SK-N-SH treated with all-trans-retinoic acid at 6 μM for 48 hours (cell line): Measurements from ENCODE around the gene FBXW11.

Experiments
- ATAC-seq: fragments of 200-7000 bp; cut with Tn5 transposase; 3 replicates; pipeline ENCODE4 v1.9.1; 2020; ENCODE audit warnings: mild to moderate bottlenecking, moderate library complexity
- ARNTL ChIP-seq: fragments of 450-650 bp; formaldehyde crosslinking; IDR thresholded peaks from 2 replicates; pipeline ENCODE4 v1.5.0; 2020; ENCODE audit warnings: low read depth, mild to moderate bottlenecking, moderate library complexity, borderline replicate concordance
- BACH2 ChIP-seq: fragments of 250-450 bp; sonication (Bioruptor Pico); IDR thresholded peaks from 2 replicates; pipeline ENCODE4 v1.9.0; 2021; ENCODE audit warnings: mild to moderate bottlenecking, borderline replicate concordance
- CSDC2 ChIP-seq: fragments of 250-450 bp; sonication (Bioruptor Pico); IDR thresholded peaks from 2 replicates; pipeline ENCODE4 v1.5.0; 2020; ENCODE audit warnings: mild to moderate bottlenecking, moderate library complexity
- GLIS3 ChIP-seq: fragments of 250-450 bp; sonication (Bioruptor Pico); IDR thresholded peaks from 2 replicates; pipeline ENCODE4 v1.5.0; 2020; ENCODE audit warnings: mild to moderate bottlenecking, moderate library complexity
- ISL1 ChIP-seq: fragments of 250-450 bp; sonication (Bioruptor Pico); IDR thresholded peaks from 2 replicates; pipeline ENCODE4 v2.1.2; 2022; ENCODE audit warnings: mild to moderate bottlenecking, moderate library complexity
- OSR1 ChIP-seq: fragments of 250-450 bp; sonication (Bioruptor Pico); IDR thresholded peaks from 2 replicates; pipeline ENCODE4 v1.8.0; 2022; ENCODE audit warnings: moderate library complexity, mild to moderate bottlenecking, inconsistent platforms
- PPARA ChIP-seq: fragments of 250-450 bp; sonication (Bioruptor Pico); IDR thresholded peaks from 2 replicates; pipeline ENCODE4 v1.5.0; 2020; ENCODE audit warnings: mild to moderate bottlenecking, borderline replicate concordance
- RARB ChIP-seq: fragments of 250-450 bp; sonication (Bioruptor Pico); IDR thresholded peaks from 2 replicates; pipeline ENCODE4 v1.8.0; 2021; ENCODE audit warnings: mild to moderate bottlenecking, moderate library complexity
- TCF4 ChIP-seq: fragments of 250-450 bp; sonication (Bioruptor Pico); IDR thresholded peaks from 2 replicates; pipeline ENCODE4 v1.8.0; 2021; ENCODE audit warnings: mild to moderate bottlenecking, moderate library complexity, borderline replicate concordance
- TOX ChIP-seq: fragments of 250-450 bp; sonication (Bioruptor Pico); IDR thresholded peaks from 2 replicates; pipeline ENCODE4 v1.8.0; 2021; ENCODE audit warnings: mild to moderate bottlenecking, moderate library complexity, borderline replicate concordance
- ZC3H10 ChIP-seq: fragments of 250-450 bp; sonication (Bioruptor Pico); IDR thresholded peaks from 2 replicates; pipeline ENCODE4 v1.5.1; 2021; ENCODE audit warnings: mild to moderate bottlenecking, moderate library complexity
- ZFP3 ChIP-seq: fragments of 250-450 bp; sonication (Bioruptor Pico); IDR thresholded peaks from 2 replicates; pipeline ENCODE4 v1.5.0; 2020; ENCODE audit warnings: mild to moderate bottlenecking, moderate library complexity
- ZFP30 ChIP-seq: fragments of 450-650 bp; formaldehyde crosslinking; IDR thresholded peaks from 2 replicates; pipeline ENCODE4 v1.5.0; 2022; ENCODE audit warnings: mild to moderate bottlenecking, moderate library complexity
- ZNF565 ChIP-seq: fragments of 450-650 bp; formaldehyde crosslinking; conservative IDR thresholded peaks from 2 replicates; pipeline ENCODE4 v1.5.0; 2020; ENCODE audit warnings: low read depth, mild to moderate bottlenecking, moderate library complexity
- ZNF70 ChIP-seq: fragments of 450-650 bp; formaldehyde crosslinking; IDR thresholded peaks from 2 replicates; pipeline ENCODE4 v1.5.0; 2020; ENCODE audit warnings: mild to moderate bottlenecking, moderate library complexity
- ZNF8 ChIP-seq: fragments of 450-650 bp; formaldehyde crosslinking; IDR thresholded peaks from 2 replicates; pipeline ENCODE4 v1.5.0; 2020; ENCODE audit warnings: mild to moderate bottlenecking, moderate library complexity
- TF ChIP-seq, protein P1 (sequence below): fragments of 250-450 bp; sonication (Bioruptor Pico); IDR thresholded peaks from 2 replicates; pipeline ENCODE4 v1.5.0; 2020; ENCODE audit warnings: mild to moderate bottlenecking, moderate library complexity
- TF ChIP-seq, protein P2 (sequence below): fragments of 250-450 bp; sonication (Bioruptor Pico); IDR thresholded peaks from 2 replicates; pipeline ENCODE4 v1.8.0; 2020; ENCODE audit warnings: mild to moderate bottlenecking, moderate library complexity, borderline replicate concordance
- TF ChIP-seq, protein P3 (sequence below): fragments of 250-450 bp; sonication (Bioruptor Pico); IDR thresholded peaks from 2 replicates; pipeline ENCODE4 v1.8.0; 2021; ENCODE audit warnings: low read depth, mild to moderate bottlenecking, moderate library complexity, borderline replicate concordance
- TF ChIP-seq, protein P4 (sequence below): fragments of 250-450 bp; sonication (Bioruptor Pico); IDR thresholded peaks from 2 replicates; pipeline ENCODE4 v1.5.1; 2020; ENCODE audit warnings: low read depth, mild to moderate bottlenecking, moderate library complexity

The FBXW11 gene

DNA sequence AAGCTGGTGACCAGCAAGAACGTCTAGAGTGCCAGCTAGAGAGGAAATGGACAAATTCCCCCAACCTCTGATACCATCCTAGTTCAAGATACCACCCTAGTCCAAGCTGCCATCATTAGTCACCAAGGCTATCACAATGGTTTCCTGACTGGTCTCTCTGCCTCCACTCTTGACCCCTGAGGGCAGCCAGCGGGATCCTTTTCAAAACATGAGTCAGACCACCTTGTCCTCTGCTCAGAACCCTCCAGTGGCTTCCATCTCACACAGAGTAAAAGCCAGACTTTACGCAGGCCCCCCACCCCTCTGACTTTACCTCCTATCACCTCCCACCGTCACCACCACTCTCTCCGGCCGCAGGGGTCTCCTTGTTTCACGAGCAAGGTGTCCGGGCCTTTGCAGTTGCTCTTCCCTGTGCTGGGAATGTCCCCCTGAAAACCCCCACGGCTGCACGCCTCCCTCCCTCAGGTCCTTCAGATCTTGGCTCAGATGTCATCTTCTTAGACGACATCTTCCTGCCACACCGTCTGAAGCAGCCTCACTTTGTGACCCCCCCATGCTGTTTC lies 42.2 kb upstream of the FBXW11 start (continued):
- TF ChIP-seq, protein P1, sequence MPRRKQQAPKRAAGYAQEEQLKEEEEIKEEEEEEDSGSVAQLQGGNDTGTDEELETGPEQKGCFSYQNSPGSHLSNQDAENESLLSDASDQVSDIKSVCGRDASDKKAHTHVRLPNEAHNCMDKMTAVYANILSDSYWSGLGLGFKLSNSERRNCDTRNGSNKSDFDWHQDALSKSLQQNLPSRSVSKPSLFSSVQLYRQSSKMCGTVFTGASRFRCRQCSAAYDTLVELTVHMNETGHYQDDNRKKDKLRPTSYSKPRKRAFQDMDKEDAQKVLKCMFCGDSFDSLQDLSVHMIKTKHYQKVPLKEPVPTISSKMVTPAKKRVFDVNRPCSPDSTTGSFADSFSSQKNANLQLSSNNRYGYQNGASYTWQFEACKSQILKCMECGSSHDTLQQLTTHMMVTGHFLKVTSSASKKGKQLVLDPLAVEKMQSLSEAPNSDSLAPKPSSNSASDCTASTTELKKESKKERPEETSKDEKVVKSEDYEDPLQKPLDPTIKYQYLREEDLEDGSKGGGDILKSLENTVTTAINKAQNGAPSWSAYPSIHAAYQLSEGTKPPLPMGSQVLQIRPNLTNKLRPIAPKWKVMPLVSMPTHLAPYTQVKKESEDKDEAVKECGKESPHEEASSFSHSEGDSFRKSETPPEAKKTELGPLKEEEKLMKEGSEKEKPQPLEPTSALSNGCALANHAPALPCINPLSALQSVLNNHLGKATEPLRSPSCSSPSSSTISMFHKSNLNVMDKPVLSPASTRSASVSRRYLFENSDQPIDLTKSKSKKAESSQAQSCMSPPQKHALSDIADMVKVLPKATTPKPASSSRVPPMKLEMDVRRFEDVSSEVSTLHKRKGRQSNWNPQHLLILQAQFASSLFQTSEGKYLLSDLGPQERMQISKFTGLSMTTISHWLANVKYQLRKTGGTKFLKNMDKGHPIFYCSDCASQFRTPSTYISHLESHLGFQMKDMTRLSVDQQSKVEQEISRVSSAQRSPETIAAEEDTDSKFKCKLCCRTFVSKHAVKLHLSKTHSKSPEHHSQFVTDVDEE (CRISPR knock-in tag), result no peak
- TF ChIP-seq GLIS3 (CRISPR knock-in tag) (no peak), ZC3H10 (CRISPR knock-in tag) (no peak), ZFP3 (CRISPR knock-in tag) (no peak), OSR1 (no peak), RARB (CRISPR knock-in tag) (no peak), CSDC2 (no peak), ARNTL (CRISPR knock-in tag) (no peak), ISL1 (no peak)
- TF ChIP-seq, protein P2, sequence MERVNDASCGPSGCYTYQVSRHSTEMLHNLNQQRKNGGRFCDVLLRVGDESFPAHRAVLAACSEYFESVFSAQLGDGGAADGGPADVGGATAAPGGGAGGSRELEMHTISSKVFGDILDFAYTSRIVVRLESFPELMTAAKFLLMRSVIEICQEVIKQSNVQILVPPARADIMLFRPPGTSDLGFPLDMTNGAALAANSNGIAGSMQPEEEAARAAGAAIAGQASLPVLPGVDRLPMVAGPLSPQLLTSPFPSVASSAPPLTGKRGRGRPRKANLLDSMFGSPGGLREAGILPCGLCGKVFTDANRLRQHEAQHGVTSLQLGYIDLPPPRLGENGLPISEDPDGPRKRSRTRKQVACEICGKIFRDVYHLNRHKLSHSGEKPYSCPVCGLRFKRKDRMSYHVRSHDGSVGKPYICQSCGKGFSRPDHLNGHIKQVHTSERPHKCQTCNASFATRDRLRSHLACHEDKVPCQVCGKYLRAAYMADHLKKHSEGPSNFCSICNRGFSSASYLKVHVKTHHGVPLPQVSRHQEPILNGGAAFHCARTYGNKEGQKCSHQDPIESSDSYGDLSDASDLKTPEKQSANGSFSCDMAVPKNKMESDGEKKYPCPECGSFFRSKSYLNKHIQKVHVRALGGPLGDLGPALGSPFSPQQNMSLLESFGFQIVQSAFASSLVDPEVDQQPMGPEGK (CRISPR knock-in tag), result no peak
- TF ChIP-seq, protein P3, sequence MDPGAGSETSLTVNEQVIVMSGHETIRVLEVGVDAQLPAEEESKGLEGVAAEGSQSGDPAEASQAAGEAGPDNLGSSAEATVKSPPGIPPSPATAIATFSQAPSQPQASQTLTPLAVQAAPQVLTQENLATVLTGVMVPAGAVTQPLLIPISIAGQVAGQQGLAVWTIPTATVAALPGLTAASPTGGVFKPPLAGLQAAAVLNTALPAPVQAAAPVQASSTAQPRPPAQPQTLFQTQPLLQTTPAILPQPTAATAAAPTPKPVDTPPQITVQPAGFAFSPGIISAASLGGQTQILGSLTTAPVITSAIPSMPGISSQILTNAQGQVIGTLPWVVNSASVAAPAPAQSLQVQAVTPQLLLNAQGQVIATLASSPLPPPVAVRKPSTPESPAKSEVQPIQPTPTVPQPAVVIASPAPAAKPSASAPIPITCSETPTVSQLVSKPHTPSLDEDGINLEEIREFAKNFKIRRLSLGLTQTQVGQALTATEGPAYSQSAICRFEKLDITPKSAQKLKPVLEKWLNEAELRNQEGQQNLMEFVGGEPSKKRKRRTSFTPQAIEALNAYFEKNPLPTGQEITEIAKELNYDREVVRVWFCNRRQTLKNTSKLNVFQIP (CRISPR knock-in tag), result no peak

DNA sequence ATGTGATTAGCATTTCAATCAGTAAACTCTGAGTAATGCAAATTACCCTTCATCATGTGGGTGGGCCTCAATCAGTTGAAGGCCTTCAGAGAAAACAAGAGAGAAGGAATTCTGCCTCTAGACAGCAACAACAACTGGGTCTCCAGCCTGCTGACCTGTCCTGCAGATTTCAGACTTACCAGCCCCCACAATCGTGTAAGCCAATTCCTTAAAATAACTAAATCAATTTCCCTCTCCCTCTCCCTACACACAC lies 41.7 kb upstream of the FBXW11 start:
- no peak for ATAC-seq
- TF ChIP-seq BACH2 (no peak), ZNF565 (CRISPR knock-in tag) (no peak), ZFP30 (CRISPR knock-in tag) (no peak), TCF4 (CRISPR knock-in tag) (no peak)

DNA sequence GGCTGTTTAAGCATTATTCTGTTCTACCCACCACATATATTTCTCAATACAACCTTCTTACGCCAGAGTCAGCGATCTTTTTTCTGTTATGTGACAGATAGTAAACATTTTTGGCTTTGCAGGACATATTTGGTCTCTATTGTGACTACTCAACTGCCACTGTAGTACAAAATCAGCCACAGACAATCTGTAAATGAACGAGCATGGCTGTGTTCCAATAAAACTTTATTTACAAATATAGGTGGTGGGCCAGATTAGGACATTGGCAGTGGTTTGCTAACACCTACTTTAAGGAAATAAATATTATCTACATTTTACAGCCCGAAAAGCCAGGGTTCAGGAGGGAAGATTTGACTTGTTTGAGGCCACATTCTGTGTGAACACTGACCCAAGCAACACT lies 40.2 kb upstream of the FBXW11 start:
- TF ChIP-seq PPARA (CRISPR knock-in tag), result no peak
- TF ChIP-seq RARB (CRISPR knock-in tag), result no peak
- TF ChIP-seq ZFP3 (CRISPR knock-in tag), result no peak
- TF ChIP-seq ZNF8 (CRISPR knock-in tag), result no peak
- TF ChIP-seq, protein P2 (CRISPR knock-in tag), result no peak
- TF ChIP-seq OSR1, result no peak
- TF ChIP-seq BACH2, result no peak
- TF ChIP-seq, protein P3 (CRISPR knock-in tag), result no peak
- no peak for TF ChIP-seq ZNF70
- ATAC-seq, result no peak

DNA sequence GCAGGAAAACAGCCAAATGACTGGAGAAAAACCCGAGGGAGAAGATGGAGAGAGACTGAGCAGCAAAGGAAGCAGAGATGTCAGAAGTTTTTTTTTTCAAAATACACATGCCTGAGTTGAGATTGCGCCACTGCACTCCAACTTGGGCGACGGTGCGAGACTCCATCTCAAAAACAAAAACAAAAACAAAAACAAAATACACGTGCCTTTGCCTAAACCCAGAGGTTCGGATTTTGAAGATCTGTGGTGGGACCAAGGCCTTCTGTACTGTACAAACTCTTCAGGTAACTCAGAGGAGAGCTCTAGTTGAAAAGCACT lies 38.8 kb upstream of the FBXW11 start:
- TF ChIP-seq, protein P4, sequence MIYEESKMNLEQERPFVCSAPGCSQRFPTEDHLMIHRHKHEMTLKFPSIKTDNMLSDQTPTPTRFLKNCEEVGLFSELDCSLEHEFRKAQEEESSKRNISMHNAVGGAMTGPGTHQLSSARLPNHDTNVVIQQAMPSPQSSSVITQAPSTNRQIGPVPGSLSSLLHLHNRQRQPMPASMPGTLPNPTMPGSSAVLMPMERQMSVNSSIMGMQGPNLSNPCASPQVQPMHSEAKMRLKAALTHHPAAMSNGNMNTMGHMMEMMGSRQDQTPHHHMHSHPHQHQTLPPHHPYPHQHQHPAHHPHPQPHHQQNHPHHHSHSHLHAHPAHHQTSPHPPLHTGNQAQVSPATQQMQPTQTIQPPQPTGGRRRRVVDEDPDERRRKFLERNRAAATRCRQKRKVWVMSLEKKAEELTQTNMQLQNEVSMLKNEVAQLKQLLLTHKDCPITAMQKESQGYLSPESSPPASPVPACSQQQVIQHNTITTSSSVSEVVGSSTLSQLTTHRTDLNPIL, result no peak
- TF ChIP-seq, protein P2 (CRISPR knock-in tag), result no peak
- TF ChIP-seq ARNTL (CRISPR knock-in tag) (no peak), TOX (CRISPR knock-in tag) (no peak)
- ATAC-seq, result no peak
